Measurements from ENCODE around the gene C11orf91. TPM values are rescaled to one million over a fixed set of nuclear protein-coding genes. Genes with fewer than 3 reads are reported as not detected.

C11orf91 gene
- total and polyA plus RNA-seq, 7 donors, result not detected

GRCh38 chr11:33660962-33661361, 39.7 kb downstream of the C11orf91 start:
- no peaks in the 10 kb centered on the region for H3K9me3 ChIP-seq
- no peaks in the 10 kb centered on the region for H3K27me3 ChIP-seq
- 83 to 88% methylated on average over 4 of the region's 4 CpGs for WGBS, 2 donors
- no peak overlapping the region for H3K4me3 ChIP-seq
- no peaks in the 10 kb centered on the region for H3K4me1 ChIP-seq
- intact Hi-C loops (cut with DNase I), result no loop called here
- H3K27ac ChIP-seq, result no peak overlapping the region
- H3K36me3 ChIP-seq, result no peaks in the 10 kb centered on the region
- DNase-seq, result no peak
- no peak for TF ChIP-seq EP300 (IDR thresholded peaks at IDR 0.05)
- TF ChIP-seq CTCF (IDR thresholded peaks at IDR 0.05), result no peak
- TF ChIP-seq POLR2AphosphoS5 (IDR thresholded peaks at IDR 0.05), result no peak
- TF ChIP-seq POLR2A (IDR thresholded peaks at IDR 0.05), result no peak

- Histone ChIP-seq H3K27ac (no peak overlapping the region), H3K4me3 (no peak overlapping the region), H3K9me3 (no peaks in the 10 kb centered on the region), H3K27me3 (no peaks in the 10 kb centered on the region), H3K4me1 (no peaks in the 10 kb centered on the region), H3K36me3 (no peaks in the 10 kb centered on the region)
- no peak for DNase-seq
- WGBS, 2 donors, result 76 to 89% methylated on average over 5 of the region's 5 CpGs
- intact Hi-C loops (cut with DNase I), result no loop called here
- TF ChIP-seq EP300 (IDR thresholded peaks at IDR 0.05), result no peak
- TF ChIP-seq POLR2A (IDR thresholded peaks at IDR 0.05), result no peak
- no peak for TF ChIP-seq POLR2AphosphoS5 (IDR thresholded peaks at IDR 0.05)
- TF ChIP-seq CTCF (IDR thresholded peaks at IDR 0.05), result no peak
Observed at GRCh38 chr11:33659370-33660139, 41.1 kb downstream of the C11orf91 start.

- H3K27ac ChIP-seq, result no peak overlapping the region
- 79 to 87% methylated on average over 22 of the region's 22 CpGs for WGBS, 2 donors
- H3K36me3 ChIP-seq, result no peaks in the 10 kb centered on the region
- no peaks in the 10 kb centered on the region for H3K4me1 ChIP-seq
- no peaks in the 10 kb centered on the region for H3K27me3 ChIP-seq
- no peaks in the 10 kb centered on the region for H3K9me3 ChIP-seq
- no peak for TF ChIP-seq POLR2A (IDR thresholded peaks at IDR 0.05)
- no peak for TF ChIP-seq POLR2AphosphoS5 (IDR thresholded peaks at IDR 0.05)
- TF ChIP-seq EP300 (IDR thresholded peaks at IDR 0.05), result no peak
- TF ChIP-seq CTCF (IDR thresholded peaks at IDR 0.05), result no peak
- intact Hi-C loops (cut with DNase I), result no loop called here
- no peak overlapping the region for H3K4me3 ChIP-seq
- DNase-seq, result no peak
Observed at GRCh38 chr11:33658195-33658900, 42.3 kb downstream of the C11orf91 start.

- no peak for DNase-seq
- Histone ChIP-seq H3K27me3 (no peaks in the 10 kb centered on the region), H3K9me3 (no peaks in the 10 kb centered on the region), H3K36me3 (no peaks in the 10 kb centered on the region), H3K4me3 (no peak overlapping the region), H3K27ac (no peak overlapping the region), H3K4me1 (no peaks in the 10 kb centered on the region)
- 85 to 93% methylated on average over 3 of the region's 3 CpGs for WGBS, 2 donors
- intact Hi-C loops (cut with DNase I), result no loop called here
- no peak for TF ChIP-seq EP300 (IDR thresholded peaks at IDR 0.05)
- TF ChIP-seq POLR2A (IDR thresholded peaks at IDR 0.05), result no peak
- TF ChIP-seq POLR2AphosphoS5 (IDR thresholded peaks at IDR 0.05), result no peak
- TF ChIP-seq CTCF (IDR thresholded peaks at IDR 0.05), result no peak
Observed at GRCh38 chr11:33657757-33658156, 42.9 kb downstream of the C11orf91 start.
